MCF 10A (cell line): Measurements from ENCODE around the gene EPB41. TPM values are rescaled to one million over a fixed set of nuclear protein-coding genes. Genes with fewer than 3 reads are reported as not detected.

Experiments
- BruUV-seq: library from RNA; stranded (reverse); fragments of 400-500 nt; replicated peaks from 2 replicates; lab custom pipeline; 2021; lab: Mats Ljungman, UMichigan
- CTCF ChIA-PET: fragments of 300-600 bp; sonication (Branson Sonifier 250); formaldehyde crosslinking; extraction: SDS; loops from one replicate; lab custom pipeline; 2021; ENCODE audit warnings: antibody characterized with exemption, inconsistent platforms; lab: Yijun Ruan, JAX
- POLR2A ChIA-PET: fragments of 300-600, 350-650 bp; sonication (Branson Sonifier 250); formaldehyde crosslinking; extraction: SDS; loops from one replicate; lab custom pipeline; 2020; ENCODE audit warnings: antibody characterized with exemption, inconsistent platforms; lab: Yijun Ruan, JAX
- DNase-seq: peaks from one replicate; pipeline ENCODE4 v3.0.0-alpha.2; 2018; ENCODE audit not compliant: unreplicated experiment
- H3K27ac Mint-ChIP-seq: one replicate; pipeline ENCODE4 v1.8.0; 2022; ENCODE audit warnings: mild to moderate bottlenecking, low read depth, mixed read lengths; ENCODE audit not compliant: unreplicated experiment
- H3K27me3 Mint-ChIP-seq: one replicate; pipeline ENCODE4 v1.8.0; 2022; ENCODE audit warnings: mixed read lengths; ENCODE audit not compliant: insufficient read depth, unreplicated experiment
- H3K36me3 Mint-ChIP-seq: one replicate; pipeline ENCODE4 v1.8.0; 2022; ENCODE audit warnings: mild to moderate bottlenecking, moderate library complexity, mixed read lengths; ENCODE audit not compliant: insufficient read depth, unreplicated experiment
- H3K4me1 Mint-ChIP-seq: one replicate; pipeline ENCODE4 v1.8.0; 2022; ENCODE audit warnings: mixed read lengths; ENCODE audit not compliant: insufficient read depth, unreplicated experiment
- H3K4me3 Mint-ChIP-seq: one replicate; pipeline ENCODE4 v1.8.0; 2022; ENCODE audit warnings: mild to moderate bottlenecking, moderate library complexity, mixed read lengths; ENCODE audit not compliant: unreplicated experiment
- H3K9me3 Mint-ChIP-seq: one replicate; pipeline ENCODE4 v1.8.0; 2022; ENCODE audit warnings: mixed read lengths; ENCODE audit not compliant: unreplicated experiment
- CTCF ChIP-seq: fragments of 200-600 bp; IDR thresholded peaks from one replicate; pipeline ENCODE4 v1.8.0; 2022; ENCODE audit warnings: antibody characterized with exemption, mild to moderate bottlenecking; ENCODE audit not compliant: unreplicated experiment
- intact Hi-C: fragments of 100-400 bp; cut with micrococcal nuclease; formaldehyde crosslinking; loops from 2 replicates; pipeline ENCODE4 v1.14.1; 2022
- total RNA-seq: library from RNA; stranded (reverse); gene quantifications from 2 replicates; pipeline ENCODE4 v1.2.3, GENCODE V29; 2022

Gene EPB41
- total RNA-seq, 1 experiment from 2014 or later: 15.0 TPM

GRCh38 chr1:28877132-28877781, 37.1 kb upstream of the EPB41 start:
- BruUV-seq: no TSS peak
- Mint-ChIP-seq H3K4me3 (no peak overlapping the region), H3K9me3 (no peaks in the 10 kb centered on the region), H3K4me1 (peaks cover 4% of the 10 kb centered on the region), H3K27ac (no peak overlapping the region), H3K27me3 (no peaks in the 10 kb centered on the region), H3K36me3 (peaks cover 7% of the 10 kb centered on the region)
- DNase-seq: peak; percentile 85
- intact Hi-C loops: loop anchor here (1.0 to 5.0 kb wide), 4 partner anchors 92 to 359 kb away; partner anchors contain the start of gene RNU11
- POLR2A ChIA-PET: interaction anchor here (0.5 to 3.1 kb wide), 19 partner anchors 10 to 630 kb away, joined by 3 to 12 read pairs (median 4); partner anchors contain the start of genes RNU11, SESN2, SRSF4 and TAF12
- CTCF ChIA-PET: interaction anchor here (0.5 to 11.8 kb wide), 48 partner anchors 10 to 520 kb away, joined by 3 to 311 read pairs (median 4); partner anchors contain the start of gene TAF12
- TF ChIP-seq CTCF: peak; percentile 91

- intact Hi-C loops: loop anchor here (5.0 kb wide), 1 partner anchor 296 kb away; no protein-coding TSS in a partner anchor
- Mint-ChIP-seq H3K4me1 (peaks cover 6% of the 10 kb centered on the region), H3K27me3 (no peaks in the 10 kb centered on the region), H3K4me3 (no peak overlapping the region), H3K9me3 (no peaks in the 10 kb centered on the region), H3K27ac (no peak overlapping the region), H3K36me3 (peaks cover 2% of the 10 kb centered on the region)
- no peak for DNase-seq
- CTCF ChIA-PET: interaction anchor here (0.5 to 11.8 kb wide), 10 partner anchors 11 to 526 kb away, joined by 3 to 311 read pairs (median 8); partner anchors contain the start of gene TAF12
- TF ChIP-seq CTCF: no peak
- no TSS peak for BruUV-seq
- POLR2A ChIA-PET: interaction anchor here (0.6 to 1.0 kb wide), 3 partner anchors 127 to 161 kb away, joined by 3 read pairs; partner anchors contain the start of gene YTHDF2
Observed at GRCh38 chr1:28878796-28879195, 35.6 kb upstream of the EPB41 start.

- POLR2A ChIA-PET: interaction anchor here (0.6 to 1.8 kb wide), 7 partner anchors 32 to 321 kb away, joined by 3 to 24 read pairs (median 5); partner anchors contain the start of genes EPB41, SRSF4 and YTHDF2
- TF ChIP-seq CTCF: peak; percentile 97
- H3K27ac Mint-ChIP-seq: no peak overlapping the region
Observed at GRCh38 chr1:28882009-28882628, 32.2 kb upstream of the EPB41 start.

More at GRCh38 chr1:28882009-28882628, 32.2 kb upstream of the EPB41 start:
- H3K4me1 Mint-ChIP-seq: peaks cover 30% of the 10 kb centered on the region
- peak; percentile 93 for DNase-seq
- BruUV-seq: no TSS peak
- intact Hi-C loops: loop anchor here (1.0 to 10.0 kb wide), 3 partner anchors 152 to 1823 kb away; no protein-coding TSS in a partner anchor
- H3K9me3 Mint-ChIP-seq: no peaks in the 10 kb centered on the region
- H3K4me3 Mint-ChIP-seq: no peak overlapping the region
- CTCF ChIA-PET: interaction anchor here (0.6 to 11.8 kb wide), 26 partner anchors 9 to 320 kb away, joined by 3 to 311 read pairs (median 4); partner anchors contain the start of gene SRSF4
- no peaks in the 10 kb centered on the region for H3K27me3 Mint-ChIP-seq
- no peaks in the 10 kb centered on the region for H3K36me3 Mint-ChIP-seq
